Myocyte (in vitro differentiated cells): ENCODE results near the gene C1orf174. TPM values are rescaled to one million over a fixed set of nuclear protein-coding genes. Genes with fewer than 3 reads are reported as not detected.

Experiments
- total RNA-seq: library from RNA; depleted of rRNA; stranded (reverse); fragments of >200 nt; gene quantifications from 2 replicates; pipeline ENCODE4 v1.2.3, GENCODE V29; 2014

C1orf174 gene
- total RNA-seq, 1 donor from 2014 or later = 23.4 TPM

Other genes starting within 250 kb of the C1orf174 start
- gene TP73, start 247.8 kb downstream of the C1orf174 start, total RNA-seq = 1.3 and 2.2 TPM in 2 replicates
- not detected in 2 replicates for gene CCDC27, start 147.8 kb downstream of the C1orf174 start, total RNA-seq
- not detected in 2 replicates for gene SMIM1, start 127.5 kb downstream of the C1orf174 start, total RNA-seq
- gene LRRC47, start 103.8 kb downstream of the C1orf174 start, total RNA-seq = 57.2 and 63.5 TPM in 2 replicates
- 22.7 and 23.1 TPM in 2 replicates for gene CEP104, start 43.1 kb downstream of the C1orf174 start, total RNA-seq
- 3.0 and 3.7 TPM in 2 replicates for gene DFFB, start 42.8 kb downstream of the C1orf174 start, total RNA-seq